Endometrial microvascular endothelial cells (primary cell): ENCODE measurements around the gene GARIN5B. TPM values are rescaled to one million over a fixed set of nuclear protein-coding genes. Genes with fewer than 3 reads are reported as not detected.

Experiments used
- in situ Hi-C: cut with HindIII; loops from 2 replicates; pipeline ENCODE4 v1.10.0; 2017; ENCODE audit warnings: low sequenced_read_pairs, low pct_unique_long_range_greater_than_20kb; ENCODE audit errors: inconsistent ontology term
- total RNA-seq: library from RNA; depleted of rRNA; stranded (reverse); fragments of >200 nt; gene quantifications from one replicate; pipeline ENCODE4 v1.2.3, GENCODE V29; 2015; ENCODE audit errors: inconsistent ontology term

GARIN5B gene
- total RNA-seq, 1 donor from 2014 or later, result not detected

DNA sequence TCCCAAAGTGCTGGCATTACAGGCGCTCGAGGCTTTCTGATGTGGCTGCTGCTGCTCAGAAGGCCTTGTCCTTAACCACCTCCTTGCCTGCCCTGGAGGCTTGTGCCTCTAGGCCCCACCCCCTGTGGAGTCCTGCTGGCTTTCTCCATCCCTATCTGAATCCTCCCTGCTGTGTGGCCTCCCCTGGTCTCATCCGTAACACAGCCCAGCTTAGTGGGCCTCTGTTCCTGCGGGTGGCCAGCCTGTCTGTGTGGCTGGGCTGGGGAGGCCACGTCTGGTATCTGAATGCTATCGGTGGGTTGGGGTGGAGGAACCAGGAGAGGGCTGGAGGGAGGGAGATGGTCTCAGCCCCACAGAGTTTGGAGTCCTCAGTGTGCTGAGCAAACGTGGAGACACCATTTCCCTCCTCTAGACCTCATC is 27.4 kb upstream of the GARIN5B start:
- in situ Hi-C loops, result no loop called here

DNA sequence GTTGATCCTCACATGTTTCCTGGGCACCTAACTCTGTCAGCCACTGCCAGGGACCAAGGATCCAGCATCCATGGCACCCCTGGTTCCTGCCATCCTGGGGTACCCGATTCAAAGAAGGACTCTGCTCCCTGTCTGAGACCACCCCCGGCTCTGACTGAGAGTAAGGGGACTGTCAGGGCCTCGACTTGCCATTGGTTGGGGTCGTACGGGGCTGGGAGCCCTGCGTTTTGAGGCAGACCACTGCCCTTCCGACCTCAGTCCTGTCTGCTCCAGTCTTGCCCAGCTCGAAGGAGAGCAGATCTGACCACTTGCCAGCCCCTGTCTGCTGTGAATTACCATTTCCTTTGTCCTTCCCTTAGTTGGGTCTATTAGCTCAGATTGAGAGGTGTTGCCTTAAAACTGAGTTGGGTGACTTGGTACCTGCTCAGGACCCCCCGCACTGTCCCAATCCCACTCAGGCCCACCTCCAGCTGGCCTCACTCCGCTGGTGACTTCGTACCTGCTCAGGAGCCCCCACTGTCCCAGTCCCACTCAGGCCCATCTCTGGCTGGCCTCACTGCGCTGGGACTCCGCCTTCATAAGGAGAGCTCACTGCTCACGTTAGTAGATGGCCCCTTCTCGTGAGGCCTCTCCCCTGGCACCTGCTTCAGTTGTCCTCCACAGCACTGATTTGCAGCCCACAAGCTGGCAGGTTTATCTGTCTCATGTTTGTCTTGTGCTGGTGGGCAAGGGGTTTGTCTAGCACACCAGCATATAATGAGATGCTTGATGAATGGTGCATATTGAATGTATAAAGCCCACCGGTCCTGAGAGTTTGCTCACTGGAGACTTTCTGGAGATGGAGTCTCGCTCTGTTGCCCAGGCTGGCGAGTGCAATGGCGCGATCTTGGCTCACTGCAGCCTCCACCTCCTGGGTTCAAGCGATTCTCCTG is 26.6 kb upstream of the GARIN5B start:
- in situ Hi-C loops, result no loop called here

DNA sequence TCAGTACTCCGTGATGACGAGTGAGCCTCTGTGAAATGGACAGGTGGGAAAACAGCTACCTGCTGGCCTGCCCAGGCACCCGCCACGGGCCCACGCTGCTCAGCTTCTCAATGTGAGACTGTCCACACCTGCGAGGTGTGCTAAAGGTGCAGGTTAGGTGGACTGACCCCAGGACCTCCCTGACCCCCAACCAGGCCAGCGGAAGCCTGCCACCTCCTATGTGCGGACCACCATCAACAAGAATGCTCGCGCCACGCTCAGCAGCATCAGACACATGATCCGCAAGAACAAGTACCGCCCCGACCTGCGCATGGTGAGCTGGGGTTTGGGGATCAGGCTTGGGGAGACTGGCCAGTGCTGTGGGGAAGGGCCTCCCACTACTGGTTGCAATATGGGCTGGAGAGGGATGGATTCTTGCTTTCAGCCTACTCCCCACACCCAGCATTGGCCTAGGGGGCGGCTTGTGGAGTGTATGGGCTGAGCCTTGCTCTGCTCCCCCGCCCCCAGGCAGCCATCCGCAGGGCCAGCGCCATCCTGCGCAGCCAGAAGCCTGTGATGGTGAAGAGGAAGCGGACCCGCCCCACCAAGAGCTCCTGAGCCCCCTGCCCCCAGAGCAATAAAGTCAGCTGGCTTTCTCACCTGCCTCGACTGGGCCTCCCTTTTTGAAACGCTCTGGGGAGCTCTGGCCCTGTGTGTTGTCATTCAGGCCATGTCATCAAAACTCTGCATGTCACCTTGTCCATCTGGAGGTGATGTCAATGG is 24.9 kb upstream of the GARIN5B start:
- in situ Hi-C loops, result no loop called here

DNA sequence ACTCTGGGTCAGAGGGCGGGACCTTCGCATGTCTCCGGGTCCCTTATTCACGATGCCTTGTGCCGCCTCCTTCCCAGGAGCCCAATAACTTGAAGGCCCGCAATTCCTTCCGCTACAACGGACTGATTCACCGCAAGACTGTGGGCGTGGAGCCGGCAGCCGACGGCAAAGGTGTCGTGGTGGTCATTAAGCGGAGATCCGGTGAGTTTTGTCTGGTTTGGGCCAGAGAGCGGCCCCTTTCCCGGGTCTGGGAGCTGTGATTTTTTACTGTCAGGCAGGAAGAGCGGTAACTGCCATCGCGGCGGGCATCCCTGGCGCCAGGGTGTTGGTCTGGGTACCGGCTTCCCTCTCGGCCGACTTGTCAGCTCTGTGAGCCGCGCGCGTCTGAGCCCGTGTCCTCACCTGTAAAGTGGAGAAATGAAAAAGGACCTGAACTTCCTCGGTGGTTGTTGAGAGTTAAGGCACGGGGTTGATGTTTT is 23.5 kb upstream of the GARIN5B start:
- in situ Hi-C loops, result no loop called here

DNA sequence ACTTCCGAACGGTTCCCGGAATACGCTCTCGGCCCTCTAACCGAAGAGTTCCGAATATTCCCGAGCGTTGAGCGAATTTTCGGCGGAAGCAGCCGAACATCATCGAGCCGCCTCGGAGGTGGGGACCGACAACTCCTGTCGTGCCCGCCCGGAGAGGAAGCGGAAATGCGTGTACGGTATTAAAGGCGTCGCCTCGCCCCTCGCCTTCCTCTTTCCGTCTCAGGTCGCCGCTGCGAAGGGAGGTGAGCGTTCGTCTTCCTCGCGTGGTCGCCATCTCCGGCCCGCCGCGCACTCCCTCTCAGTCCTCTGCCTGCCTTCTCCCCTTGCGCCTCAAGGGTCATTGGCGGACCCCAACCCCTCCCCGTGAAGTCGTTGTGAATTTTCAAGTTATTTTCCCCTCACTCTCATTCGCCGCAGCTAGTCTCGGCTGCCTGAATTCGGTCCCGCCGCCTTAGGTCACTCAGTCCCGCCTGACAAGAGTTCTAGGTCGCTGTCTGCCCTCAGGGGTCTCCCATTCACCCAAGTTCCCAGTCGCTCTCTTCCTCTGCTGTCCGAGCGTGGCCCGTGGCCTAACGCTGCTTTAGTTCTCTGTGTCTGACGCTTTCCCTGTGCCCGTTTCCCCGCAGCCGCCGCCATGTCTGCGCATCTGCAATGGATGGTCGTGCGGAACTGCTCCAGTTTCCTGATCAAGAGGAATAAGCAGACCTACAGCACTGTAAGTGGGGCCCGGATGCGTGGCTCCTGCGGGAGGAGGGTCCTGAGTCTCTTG is 22.8 kb upstream of the GARIN5B start, which contains the start of gene RPL28:
RPL28 (plus strand) TSS at position 209 of the 769 bp plus-strand sequence; CDS start at position 635, 426 bp downstream.
- in situ Hi-C loops, result no loop called here

DNA sequence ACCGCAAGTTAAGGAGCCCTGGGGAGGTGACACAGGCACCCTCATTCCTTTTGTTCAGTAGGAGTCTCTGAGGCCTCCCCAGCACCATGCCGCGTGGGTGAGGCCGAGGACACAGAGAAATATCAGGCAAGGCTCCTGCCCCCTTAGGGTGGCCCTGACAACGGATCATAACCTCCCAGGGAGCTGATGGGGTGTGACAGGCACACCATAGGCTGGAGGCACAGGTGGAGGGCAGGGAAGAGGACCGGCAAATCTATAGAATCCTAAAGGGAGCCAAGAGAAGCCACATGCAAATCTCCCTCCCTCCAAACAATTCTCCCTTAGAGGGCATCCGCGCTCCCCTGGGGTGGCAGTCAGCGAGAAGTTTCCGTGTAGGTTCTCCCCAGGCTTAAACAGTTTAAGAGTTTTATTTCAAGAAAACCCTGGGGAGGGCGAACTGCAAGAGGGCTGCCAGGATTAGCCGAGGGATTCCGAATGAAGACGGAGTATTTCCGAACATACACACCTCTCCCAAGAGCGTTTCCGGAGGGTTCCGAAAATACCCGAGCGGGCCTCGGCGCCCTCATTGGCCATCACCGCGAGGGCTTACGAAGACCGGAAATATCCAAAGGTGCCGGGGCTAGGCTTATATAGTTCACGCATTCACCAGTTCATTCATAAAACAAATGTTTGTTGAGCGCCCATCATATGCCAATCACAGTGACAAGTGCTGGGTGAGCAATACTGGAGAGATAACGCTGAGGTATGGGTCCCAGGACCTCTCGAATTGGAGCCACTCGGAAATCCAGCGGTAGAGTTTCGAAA is 22.1 kb upstream of the GARIN5B start:
- in situ Hi-C loops, result no loop called here

DNA sequence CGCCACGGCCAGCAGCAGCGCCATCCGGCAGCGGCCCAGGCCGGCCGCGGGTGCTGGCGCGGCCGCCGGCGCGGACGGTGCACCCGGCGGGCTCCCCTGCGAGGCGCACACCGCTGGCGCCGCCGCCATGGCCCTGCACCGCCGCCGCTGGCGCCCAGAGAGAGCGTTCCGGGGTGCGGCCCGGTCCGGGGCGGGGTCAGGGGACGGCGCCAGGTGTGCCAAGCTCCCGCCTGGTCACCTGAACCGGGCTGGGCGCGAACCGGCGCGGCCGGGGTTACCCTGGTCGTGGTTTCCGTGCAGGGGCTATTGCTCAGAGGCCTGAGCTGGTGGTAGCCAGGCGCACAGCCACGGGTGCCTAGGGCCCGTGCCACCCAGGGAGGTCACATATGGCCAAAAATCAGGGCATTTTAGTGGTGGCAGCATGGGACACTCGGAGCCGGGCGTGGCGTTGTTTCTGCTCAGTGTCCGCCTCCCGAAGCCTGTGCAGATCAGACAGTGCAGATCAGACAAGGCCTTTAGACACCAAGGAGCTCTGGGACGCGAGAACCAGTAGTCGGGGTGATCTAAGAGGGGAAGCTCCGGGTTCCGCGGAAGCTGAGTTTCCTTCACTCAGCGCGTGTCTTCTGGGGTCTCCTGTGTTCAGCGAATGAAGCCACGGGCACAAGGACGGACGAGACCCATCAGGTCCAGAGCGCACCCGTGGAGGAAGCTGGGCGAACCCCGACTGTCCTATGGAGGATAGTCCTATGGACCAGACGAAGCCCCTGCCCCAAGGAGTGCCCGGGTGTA is 21.3 kb upstream of the GARIN5B start, which contains the start of gene TMEM238:
TMEM238 (minus strand) TSS at position 162 of the 789 bp plus-strand sequence; CDS start at position 129, 33 bp downstream.
- in situ Hi-C loops, result no loop called here

DNA sequence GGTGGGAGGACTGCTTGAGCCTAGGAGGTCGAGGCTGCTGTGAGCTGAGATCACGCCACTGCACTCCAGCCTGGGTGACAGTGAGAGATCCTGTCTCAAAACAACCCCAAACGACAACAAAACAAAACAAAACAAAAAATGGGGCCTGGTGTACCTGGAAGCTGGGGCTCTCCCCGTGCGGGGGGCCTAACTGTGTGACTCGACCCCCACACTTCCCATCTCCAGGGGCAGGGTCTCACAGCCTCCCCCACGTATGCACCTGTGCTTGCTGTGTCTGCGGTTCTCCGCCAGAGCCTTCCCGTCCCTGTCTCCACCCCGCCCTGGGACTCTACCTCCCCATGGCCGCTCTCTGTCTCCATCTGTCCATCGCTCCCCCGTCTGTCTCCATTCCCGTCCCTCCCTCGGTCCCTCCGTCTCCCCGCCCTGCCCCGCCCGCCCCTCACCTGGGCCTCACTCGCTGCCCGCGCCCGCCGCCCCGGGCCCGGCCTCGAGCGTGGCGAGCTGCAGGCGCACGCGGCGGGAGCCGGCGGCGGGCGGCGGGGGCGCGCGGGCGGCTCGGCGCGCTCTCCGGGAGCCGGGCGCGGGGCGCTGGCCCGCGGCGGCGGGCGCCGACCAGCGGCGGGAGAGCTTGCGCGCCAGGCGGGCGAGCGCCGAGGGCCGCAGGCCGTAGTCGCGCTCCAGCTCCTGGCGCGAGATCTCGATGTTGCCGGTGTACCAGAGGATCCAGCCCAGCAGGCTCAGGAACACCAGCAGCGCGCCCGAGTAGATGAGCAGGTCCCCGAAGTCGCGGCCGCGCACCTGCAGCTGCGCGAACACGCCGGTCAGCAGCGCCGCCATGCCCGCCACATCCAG is 20.4 kb upstream of the GARIN5B start:
- in situ Hi-C loops, result no loop called here

DNA sequence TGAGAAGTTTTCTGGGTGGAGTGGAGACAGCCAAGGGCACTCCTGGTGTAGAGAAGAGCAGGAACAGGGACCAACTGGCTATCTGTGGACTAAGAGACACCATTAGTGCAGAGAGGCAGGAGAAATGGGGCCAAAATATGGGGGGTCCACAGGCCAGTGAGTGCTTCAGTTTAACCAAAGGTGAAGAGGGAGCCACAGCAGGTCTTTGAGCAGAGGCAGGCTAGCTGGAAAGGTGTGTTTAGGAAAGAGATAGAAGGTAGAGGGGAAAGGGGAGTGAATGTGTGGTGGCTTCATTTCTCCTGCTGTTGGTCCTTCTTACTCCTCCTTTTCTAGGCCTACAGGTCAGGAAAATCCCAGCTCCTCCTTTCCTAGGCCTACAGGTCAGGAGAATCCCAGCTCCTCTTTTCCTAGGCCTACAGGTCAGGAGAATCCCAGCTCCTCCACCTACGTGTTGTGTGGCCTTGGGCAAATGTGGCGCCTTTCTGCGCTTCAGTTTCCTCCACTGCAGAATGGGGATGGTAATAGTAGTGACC is 19.5 kb upstream of the GARIN5B start:
- in situ Hi-C loops, result no loop called here

DNA sequence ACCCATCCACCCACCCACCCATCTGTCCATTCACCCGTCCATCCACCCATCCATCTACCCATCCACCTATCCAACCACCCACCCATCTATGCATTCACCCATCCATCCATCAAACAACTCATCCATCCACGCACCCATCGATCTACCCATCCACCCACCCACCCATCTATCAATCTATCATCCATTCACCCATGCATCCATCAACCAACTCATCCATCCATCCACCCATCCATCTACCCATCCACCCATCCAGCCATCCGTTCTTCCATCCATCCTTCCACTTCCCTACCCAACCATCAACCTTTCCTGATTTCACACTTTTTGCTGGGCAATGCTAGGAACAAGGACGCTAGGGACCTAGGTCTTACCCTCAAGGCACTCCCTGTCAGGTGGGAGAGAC is 19.0 kb upstream of the GARIN5B start:
- in situ Hi-C loops, result no loop called here

DNA sequence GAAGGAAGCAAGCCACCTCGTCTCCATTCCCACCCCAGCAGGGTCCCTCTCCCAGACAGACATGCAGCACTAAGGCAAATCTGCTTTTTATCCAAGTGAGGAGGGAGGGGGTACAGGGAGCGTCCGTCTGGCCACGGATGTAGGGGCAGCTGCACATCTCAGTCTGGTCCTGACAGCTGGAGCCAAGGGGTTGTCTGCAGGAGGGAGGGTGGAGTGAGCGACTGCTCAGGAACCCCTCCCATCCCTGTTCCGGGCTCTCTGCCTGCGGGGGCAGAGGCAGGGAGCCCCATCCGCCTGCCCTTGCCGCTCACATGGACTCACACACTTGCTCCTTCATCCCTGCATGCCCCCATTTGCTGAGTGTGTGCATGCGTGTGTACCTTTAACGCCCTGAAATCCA is 16.1 kb upstream of the GARIN5B start:
- in situ Hi-C loops, result no loop called here

DNA sequence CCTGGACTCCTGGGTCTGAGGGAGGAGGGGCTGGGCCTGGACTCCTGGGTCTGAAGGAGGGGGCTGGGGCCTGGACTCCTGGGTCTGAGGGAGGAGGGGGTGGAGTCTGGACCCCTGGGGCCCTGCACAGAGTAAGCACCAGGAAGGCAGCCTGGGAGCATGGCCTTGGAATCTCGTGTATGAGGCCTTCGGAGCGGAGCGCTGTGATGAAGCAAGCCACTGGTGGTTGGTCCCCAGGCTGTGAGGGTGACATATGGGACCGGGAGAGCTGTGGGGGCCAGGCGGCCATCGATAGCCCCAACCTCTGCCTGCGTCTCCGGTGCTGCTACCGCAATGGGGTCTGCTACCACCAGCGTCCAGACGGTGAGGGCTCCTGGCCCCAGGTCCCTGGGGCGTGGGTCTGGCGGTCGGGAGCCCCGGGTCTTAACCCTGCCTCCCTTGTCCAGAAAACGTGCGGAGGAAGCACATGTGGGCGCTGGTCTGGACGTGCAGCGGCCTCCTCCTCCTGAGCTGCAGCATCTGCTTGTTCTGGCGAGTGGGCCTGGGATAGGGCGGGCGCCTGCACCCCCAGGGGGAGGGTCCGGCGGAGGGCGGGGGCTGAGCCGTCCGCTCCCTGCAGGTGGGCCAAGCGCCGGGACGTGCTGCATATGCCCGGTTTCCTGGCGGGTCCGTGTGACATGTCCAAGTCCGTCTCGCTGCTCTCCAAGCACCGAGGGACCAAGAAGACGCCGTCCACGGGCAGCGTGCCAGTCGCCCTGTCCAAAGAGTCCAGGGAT is 14.5 kb upstream of the GARIN5B start:
- in situ Hi-C loops, result no loop called here

DNA sequence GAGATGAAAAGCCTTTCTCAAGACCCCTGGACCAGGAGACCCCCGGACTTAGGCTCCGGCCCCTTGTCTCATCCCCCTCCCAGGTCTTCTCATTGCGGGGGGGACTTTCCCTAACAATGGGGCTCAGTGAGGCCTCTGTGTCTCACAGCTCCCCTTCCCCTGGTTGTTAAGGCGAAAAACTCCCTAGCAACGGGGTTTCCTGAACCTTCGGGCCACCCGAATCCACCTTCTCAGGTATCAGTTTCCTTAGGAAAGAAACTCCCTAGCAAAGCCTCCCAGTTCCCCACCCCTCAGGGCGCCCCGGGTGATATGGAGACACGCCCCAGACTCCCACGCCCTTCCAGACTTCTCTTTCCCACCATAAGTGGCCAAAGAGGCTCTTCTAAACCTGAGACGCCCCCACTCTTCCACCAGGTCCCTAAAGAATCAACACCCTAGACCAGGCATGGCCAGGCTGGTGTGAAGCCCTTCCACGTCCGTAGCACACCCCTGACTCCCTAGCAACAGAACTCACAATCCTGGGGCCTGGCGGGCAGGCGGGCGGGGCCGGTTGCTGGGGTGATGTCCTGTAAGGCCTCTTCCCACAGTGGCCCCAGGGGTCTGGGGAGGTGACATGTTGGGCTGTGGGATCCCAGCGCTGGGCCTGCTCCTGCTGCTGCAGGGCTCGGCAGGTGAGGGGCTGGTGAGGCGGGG is 13.3 kb upstream of the GARIN5B start, which contains the start of gene TMEM190:
TMEM190 (plus strand) TSS at position 586 of the 693 bp plus-strand sequence; CDS start at position 614, 28 bp downstream.
- in situ Hi-C loops, result no loop called here

DNA sequence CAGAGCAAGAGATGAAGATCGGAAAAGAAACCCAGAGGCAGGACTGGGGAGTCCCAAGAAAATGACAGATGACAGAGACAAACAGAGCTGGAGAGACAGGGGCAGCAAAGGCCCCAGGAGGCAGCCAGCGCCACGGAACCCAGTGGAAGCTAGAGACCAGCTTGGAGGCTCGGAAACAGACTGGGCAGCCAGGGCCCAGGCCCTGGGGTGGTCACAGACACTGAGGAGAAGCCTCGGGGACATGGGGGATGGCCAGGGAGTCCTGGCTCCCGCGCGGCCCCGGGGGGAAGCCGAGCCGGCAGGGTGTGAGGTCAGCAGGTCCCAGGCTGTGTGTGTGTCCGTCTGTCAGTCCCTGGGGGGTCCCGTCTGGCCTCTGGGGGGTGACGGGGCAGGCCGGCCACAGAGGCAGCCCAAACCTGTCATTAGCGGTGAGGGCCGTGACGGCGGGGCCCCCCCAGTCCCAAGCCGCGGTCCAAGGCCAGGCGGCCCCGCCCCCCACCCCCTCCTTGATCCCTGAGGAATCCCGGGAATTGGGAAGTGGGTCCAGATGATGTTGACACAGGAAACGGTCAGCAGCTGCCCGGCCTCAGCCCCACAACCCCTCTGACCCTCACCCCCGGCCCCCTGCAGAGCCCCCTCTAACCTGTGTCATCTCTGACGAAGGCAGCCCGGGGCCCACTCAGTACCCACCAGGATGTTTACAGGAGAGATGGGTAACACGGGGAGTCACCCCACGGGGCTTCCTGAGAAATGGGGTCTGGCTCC is 11.1 kb upstream of the GARIN5B start:
- in situ Hi-C loops, result no loop called here
